Measurements from ENCODE around the gene ASIC4. TPM values are rescaled to one million over a fixed set of nuclear protein-coding genes. Genes with fewer than 3 reads are reported as not detected.

Gene ASIC4
- total RNA-seq, 1 donor = not detected

DNA sequence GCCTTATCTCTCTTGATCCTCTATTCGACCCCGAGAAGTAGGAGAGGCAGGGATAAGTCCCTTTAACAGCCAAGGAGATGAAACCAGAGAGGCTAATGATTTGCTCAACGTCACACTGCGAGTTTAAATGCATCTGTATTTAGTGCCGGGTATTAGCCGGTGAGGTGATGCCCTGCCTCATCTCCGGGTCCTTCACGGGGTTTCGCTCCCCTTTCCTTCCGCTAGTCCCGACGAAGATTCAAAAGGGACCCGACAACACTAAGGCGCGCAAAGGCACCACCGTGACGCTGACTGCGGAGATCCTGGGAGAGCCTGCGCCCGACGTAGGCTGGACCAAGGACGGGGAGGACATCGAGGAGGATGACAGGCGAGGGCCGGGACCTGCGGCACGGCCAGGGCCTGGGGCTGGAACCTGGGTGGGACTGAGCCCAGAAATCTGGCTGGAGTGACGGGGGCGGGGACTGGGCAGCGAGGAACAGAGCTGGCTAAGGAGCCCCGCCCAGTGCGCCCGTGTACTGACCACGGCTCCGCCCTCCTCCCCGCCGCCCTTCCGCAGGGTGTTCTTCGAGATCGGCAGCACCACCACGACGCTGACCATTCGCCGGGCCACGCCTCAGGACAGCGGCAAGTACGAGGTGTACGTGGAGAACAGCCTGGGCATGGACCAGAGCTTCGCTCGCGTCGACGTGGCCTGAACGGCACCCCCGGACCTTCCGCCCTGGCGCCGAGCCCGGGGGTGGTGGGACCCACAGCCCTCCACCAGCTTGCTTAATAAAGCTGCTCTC lies 16.6 kb upstream of the ASIC4 start:
- DNase-seq (ENCODE audit: low read depth) = peak; percentile 87
- H3K4me3 ChIP-seq (ENCODE audit: low read depth, low read length) = peak overlapping the region; percentile 69
- TF ChIP-seq CTCF (IDR thresholded peaks at IDR 0.05; ENCODE audit: insufficient read depth, low read depth, low read length) = no peak

GRCh38 chr2:219498280-219499057 lies 15.8 kb upstream of the ASIC4 start, which contains the start of gene GMPPA:
Gene GMPPA, plus strand, starts transcription at chr2:219498891. Its CDS starts 1,085 bp downstream, at chr2:219499976.
- peak within 1 kb of the TSS; percentile 69 for H3K4me3 ChIP-seq (ENCODE audit: low read depth, low read length)
- peak; percentile 12 for TF ChIP-seq CTCF (IDR thresholded peaks at IDR 0.05; ENCODE audit: insufficient read depth, low read depth, low read length)
- DNase-seq (ENCODE audit: low read depth) = peak; percentile 100

DNA sequence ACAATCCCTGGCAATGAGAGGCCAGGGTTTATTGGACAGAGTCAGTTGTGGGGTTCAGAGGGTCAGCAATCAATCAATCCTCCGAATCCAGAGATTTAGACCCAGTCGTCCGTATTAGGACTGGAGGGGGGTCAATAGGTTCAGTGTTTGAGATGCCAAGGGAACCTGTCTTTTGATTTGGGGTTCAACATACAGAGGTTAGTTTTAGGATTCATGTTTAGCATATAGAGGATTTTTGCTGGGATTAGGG lies 15.3 kb upstream of the ASIC4 start:
- H3K4me3 ChIP-seq (ENCODE audit: low read depth, low read length) = peak overlapping the region; percentile 69
- no peak for TF ChIP-seq CTCF (IDR thresholded peaks at IDR 0.05; ENCODE audit: insufficient read depth, low read depth, low read length)
- no peak for DNase-seq (ENCODE audit: low read depth)

- no peak for DNase-seq (ENCODE audit: low read depth)
- no peak for TF ChIP-seq CTCF (IDR thresholded peaks at IDR 0.05; ENCODE audit: insufficient read depth, low read depth, low read length)
- peak overlapping the region; percentile 69 for H3K4me3 ChIP-seq (ENCODE audit: low read depth, low read length)
Observed at GRCh38 chr2:219499555-219499954, 14.7 kb upstream of the ASIC4 start.

GRCh38 chr2:219500135-219500534 lies 14.1 kb upstream of the ASIC4 start:
- DNase-seq (ENCODE audit: low read depth) = peak; percentile 34
- TF ChIP-seq CTCF (IDR thresholded peaks at IDR 0.05; ENCODE audit: insufficient read depth, low read depth, low read length) = peak; percentile 39
- peak overlapping the region; percentile 69 for H3K4me3 ChIP-seq (ENCODE audit: low read depth, low read length)

DNA sequence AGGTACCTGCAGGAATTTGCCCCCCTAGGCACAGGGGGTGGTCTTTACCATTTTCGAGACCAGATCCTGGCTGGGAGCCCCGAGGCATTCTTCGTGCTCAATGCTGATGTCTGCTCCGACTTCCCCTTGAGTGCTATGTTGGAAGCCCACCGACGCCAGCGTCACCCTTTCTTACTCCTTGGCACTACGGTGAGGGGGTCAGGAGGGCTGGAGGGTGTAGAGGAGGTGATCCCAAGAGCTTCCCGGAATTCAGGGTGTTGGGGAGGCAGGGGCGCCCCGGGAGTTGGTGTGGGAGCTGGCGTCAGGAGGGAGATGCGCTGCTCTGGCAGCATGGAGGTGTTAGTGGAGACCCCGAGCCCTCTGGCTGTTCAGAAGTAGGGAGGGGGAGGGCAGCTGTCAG lies 12.4 kb upstream of the ASIC4 start:
- DNase-seq (ENCODE audit: low read depth) = no peak
- H3K4me3 ChIP-seq (ENCODE audit: low read depth, low read length) = no peak overlapping the region
- TF ChIP-seq CTCF (IDR thresholded peaks at IDR 0.05; ENCODE audit: insufficient read depth, low read depth, low read length) = no peak
